H9 (cell line): Measurements from ENCODE around the gene ZNF362. TPM values are rescaled to one million over a fixed set of nuclear protein-coding genes. Genes with fewer than 3 reads are reported as not detected.

Source experiments
- DNase-seq: peaks from one replicate; pipeline ENCODE4 v3.0.0-alpha.2; 2017
- H2AFZ ChIP-seq: one replicate; pipeline ENCODE4 v1.6.1; 2013; ENCODE audit warnings: mild to moderate bottlenecking, low read length, control low read depth, moderate library complexity
- H2AK5ac ChIP-seq: 2 replicates; pipeline ENCODE4 v1.6.1; 2013; ENCODE audit warnings: low read length, control low read depth, mixed read lengths; ENCODE audit not compliant: insufficient read length
- H2BK120ac ChIP-seq: one replicate; pipeline ENCODE4 v1.6.1; 2013; ENCODE audit warnings: low read depth, mild to moderate bottlenecking, low read length, control low read depth, inconsistent platforms; ENCODE audit not compliant: poor library complexity, severe bottlenecking
- H2BK12ac ChIP-seq: 2 replicates; pipeline ENCODE4 v1.6.1; 2013; ENCODE audit warnings: low read length, control low read depth, mixed read lengths, low read depth; ENCODE audit not compliant: insufficient read length
- H2BK15ac ChIP-seq: 2 replicates; pipeline ENCODE4 v1.6.1; 2013; ENCODE audit warnings: low read depth, low read length, control low read depth
- H2BK20ac ChIP-seq: one replicate; pipeline ENCODE4 v1.6.1; 2013; ENCODE audit warnings: low read depth, mild to moderate bottlenecking, low read length, control low read depth, inconsistent platforms; ENCODE audit not compliant: poor library complexity, severe bottlenecking
- H2BK5ac ChIP-seq: 2 replicates; pipeline ENCODE4 v1.6.1; 2013; ENCODE audit warnings: low read length, control low read depth, mixed read lengths; ENCODE audit not compliant: insufficient read length
- H3K14ac ChIP-seq: 2 replicates; pipeline ENCODE4 v1.6.1; 2013; ENCODE audit warnings: low read length, control low read depth; ENCODE audit not compliant: insufficient read depth
- H3K18ac ChIP-seq: 2 replicates; pipeline ENCODE4 v1.6.1; 2013; ENCODE audit warnings: low read depth, mild to moderate bottlenecking, mixed read lengths, low read length, control low read depth; ENCODE audit not compliant: insufficient read length
- H3K23ac ChIP-seq: 2 replicates; pipeline ENCODE4 v1.6.1; 2013; ENCODE audit warnings: low read length, control low read depth, mixed read lengths, low read depth; ENCODE audit not compliant: insufficient read length
- H3K23me2 ChIP-seq: 2 replicates; pipeline ENCODE4 v1.6.1; 2013; ENCODE audit warnings: low read depth, mild to moderate bottlenecking, mixed read lengths, low read length, control low read depth; ENCODE audit not compliant: insufficient read length, poor library complexity, severe bottlenecking
- H3K27ac ChIP-seq: 2 replicates; pipeline ENCODE4 v1.5.1; 2013; ENCODE audit warnings: low read length, control low read depth, mixed read lengths, low read depth; ENCODE audit not compliant: insufficient read length
- H3K27me3 ChIP-seq: 2 replicates; pipeline ENCODE4 v1.6.1; 2013; ENCODE audit warnings: low read length, control low read depth, inconsistent platforms; ENCODE audit not compliant: insufficient read depth
- H3K4ac ChIP-seq: 2 replicates; pipeline ENCODE4 v1.6.1; 2013; ENCODE audit warnings: low read depth, mild to moderate bottlenecking, control low read depth, inconsistent platforms, low read length, moderate library complexity
- H3K4me1 ChIP-seq: 2 replicates; pipeline ENCODE4 v1.6.1; 2013; ENCODE audit warnings: low read length, control low read depth, inconsistent platforms; ENCODE audit not compliant: insufficient read depth
- H3K4me2 ChIP-seq: 2 replicates; pipeline ENCODE4 v1.6.1; 2013; ENCODE audit warnings: low read length, control low read depth, mixed read lengths; ENCODE audit not compliant: insufficient read length, insufficient read depth
- H3K56ac ChIP-seq: 2 replicates; pipeline ENCODE4 v1.6.1; 2013; ENCODE audit warnings: low read depth, mild to moderate bottlenecking, mixed read lengths, low read length, control low read depth; ENCODE audit not compliant: insufficient read length
- H3K79me1 ChIP-seq: 2 replicates; pipeline ENCODE4 v1.6.1; 2013; ENCODE audit warnings: low read depth, mild to moderate bottlenecking, moderate library complexity, low read length, control low read depth, inconsistent platforms; ENCODE audit not compliant: insufficient read depth, poor library complexity, severe bottlenecking
- H3K79me2 ChIP-seq: 2 replicates; pipeline ENCODE4 v1.6.1; 2013; ENCODE audit warnings: low read length, control low read depth, inconsistent platforms; ENCODE audit not compliant: insufficient read depth
- H3K9ac ChIP-seq: 2 replicates; pipeline ENCODE4 v1.6.1; 2013; ENCODE audit warnings: low read length, control low read depth, mixed read lengths; ENCODE audit not compliant: insufficient read length; ENCODE audit errors: extremely low read depth
- H3K9me3 ChIP-seq: one replicate; pipeline ENCODE4 v1.6.1; 2013; ENCODE audit warnings: low read depth, low read length, inconsistent platforms; ENCODE audit not compliant: control insufficient read depth
- H3T11ph ChIP-seq: one replicate; pipeline ENCODE4 v1.6.1; 2013; ENCODE audit warnings: mild to moderate bottlenecking, low read length, control low read depth, inconsistent platforms
- H4K20me1 ChIP-seq: one replicate; pipeline ENCODE4 v1.6.1; 2013; ENCODE audit not compliant: control insufficient read depth, insufficient read length, insufficient read depth
- H4K5ac ChIP-seq: 2 replicates; pipeline ENCODE4 v1.6.1; 2013; ENCODE audit warnings: low read depth, mild to moderate bottlenecking, mixed read lengths, low read length, control low read depth; ENCODE audit not compliant: insufficient read length
- H4K8ac ChIP-seq: replicated peaks from 2 replicates; pipeline ENCODE4 v1.6.1; 2013; ENCODE audit warnings: low read length, control low read depth, mixed read lengths, low read depth; ENCODE audit not compliant: insufficient read length
- H4K91ac ChIP-seq: 2 replicates; pipeline ENCODE4 v1.6.1; 2013; ENCODE audit warnings: low read depth, mild to moderate bottlenecking, moderate library complexity, mixed read lengths, low read length, control low read depth; ENCODE audit not compliant: insufficient read length
- H3K27ac Mint-ChIP-seq, 3 experiments: 2 replicates in 2 of 3; 3 replicates in 1 of 3; pipeline ENCODE4 v1.8.0; 2020 to 2021; ENCODE audit warnings: mixed read lengths in 3 of 3, mild to moderate bottlenecking in 1 of 3, moderate library complexity in 1 of 3
- H3K27me3 Mint-ChIP-seq: 2 replicates; pipeline ENCODE4 v1.8.0; 2021; ENCODE audit warnings: low read depth, mild to moderate bottlenecking, moderate library complexity, mixed read lengths
- H3K36me3 Mint-ChIP-seq, 3 experiments: 2 replicates in 2 of 3; 3 replicates in 1 of 3; pipeline ENCODE4 v1.8.0; 2020 to 2021; ENCODE audit warnings: low read depth in 3 of 3, mixed read lengths in 3 of 3; ENCODE audit not compliant: insufficient read depth in 1 of 3
- H3K4me1 Mint-ChIP-seq, 2 experiments: 2 replicates each; pipeline ENCODE4 v1.8.0; 2020; ENCODE audit warnings: mixed read lengths in 2 of 2
- H3K4me3 Mint-ChIP-seq, 2 experiments: 2 replicates in 1 of 2; 3 replicates in 1 of 2; pipeline ENCODE4 v1.8.0; 2020 to 2021; ENCODE audit warnings: mild to moderate bottlenecking in 2 of 2, mixed read lengths in 2 of 2, moderate library complexity in 1 of 2
- H3K9me3 Mint-ChIP-seq, 2 experiments: 2 replicates in 1 of 2; 3 replicates in 1 of 2; pipeline ENCODE4 v1.8.0; 2020; ENCODE audit warnings: mild to moderate bottlenecking in 2 of 2, mixed read lengths in 2 of 2, moderate library complexity in 1 of 2
- CTCF ChIP-seq: fragments of 200-600 bp; sonication (generic); conservative IDR thresholded peaks from 3 replicates; pipeline ENCODE4 v1.8.0; 2021; ENCODE audit warnings: antibody characterized with exemption, mild to moderate bottlenecking
- WGBS: extraction: QIAGEN DNeasy Blood & Tissue Kit; methylation state at CpG from one replicate; pipeline ENCODE4 v1.1.7; 2013; ENCODE audit warnings: missing lambda C conversion rate, low lambda C conversion rate, mixed read lengths; ENCODE audit not compliant: insufficient read length; ENCODE audit errors: extremely low coverage; 5-methylcytosine and 5-hydroxymethylcytosine counted together
- total RNA-seq: library from RNA; stranded (reverse); gene quantifications from 2 replicates; pipeline ENCODE4 v1.2.1, GENCODE V29; 2021

Gene ZNF362
- total RNA-seq, 1 experiment from 2014 or later = 18.7 TPM

DNA sequence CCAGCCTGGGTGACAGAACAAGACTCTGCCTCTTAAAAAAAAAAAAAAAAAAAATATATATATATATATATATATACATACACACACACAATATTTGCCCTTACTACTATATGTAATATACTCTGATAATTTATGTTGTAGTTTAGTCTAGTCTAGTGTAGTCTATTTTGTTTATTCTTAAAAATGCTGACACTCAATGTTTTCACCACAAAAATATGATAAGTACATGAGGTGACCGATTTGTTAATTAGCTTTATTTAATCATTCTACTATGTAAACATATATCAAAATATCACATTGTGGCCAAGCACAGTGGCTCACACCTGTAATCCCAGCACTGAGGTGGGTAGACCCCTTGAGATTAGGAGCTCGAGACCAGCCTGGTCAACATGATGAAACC, 19.8 kb upstream of the ZNF362 start:
- no peak overlapping the region for H3K27ac ChIP-seq
- H2BK120ac ChIP-seq = no peak overlapping the region
- H3K4me1 ChIP-seq = peaks cover 2% of the 10 kb centered on the region; the same call in 1 of the 2 replicates
- H3K9me3 Mint-ChIP-seq = peaks cover 0 to 2% of the 10 kb centered on the region in 2 experiments; a peak in 2 of 5 replicates
- H2BK20ac ChIP-seq = no peak overlapping the region
- H4K20me1 ChIP-seq = no peaks in the 10 kb centered on the region
- no peak overlapping the region for H3K4me2 ChIP-seq
- no peak overlapping the region for H3K14ac ChIP-seq
- H3K36me3 Mint-ChIP-seq = peaks cover 0 to 3% (median 2%) of the 10 kb centered on the region in 3 experiments; a peak in 1 of 7 replicates
- no peaks in the 10 kb centered on the region for H3K79me2 ChIP-seq
- no peak overlapping the region for H4K91ac ChIP-seq
- no peaks in the 10 kb centered on the region for H3K79me1 ChIP-seq
- no peak overlapping the region for H3T11ph ChIP-seq
- no peak overlapping the region for H3K23ac ChIP-seq
- H3K4ac ChIP-seq = no peak overlapping the region
- H3K23me2 ChIP-seq = no peaks in the 10 kb centered on the region
- H4K5ac ChIP-seq = no peak overlapping the region
- peaks cover 10 to 11% of the 10 kb centered on the region in 2 experiments for H3K4me1 Mint-ChIP-seq
- no peak overlapping the region for H3K56ac ChIP-seq
- no peak overlapping the region for H2AK5ac ChIP-seq
- no peak overlapping the region for H2BK5ac ChIP-seq
- H4K8ac ChIP-seq = no peak overlapping the region
- no CpG with 5 or more reads among the region's 2 CpGs for WGBS
- H3K4me3 Mint-ChIP-seq = no peak overlapping the region
- no peak overlapping the region for H3K27ac Mint-ChIP-seq
- no peak overlapping the region for H3K18ac ChIP-seq
- no peak overlapping the region for H2AFZ ChIP-seq
- H3K27me3 ChIP-seq = no peaks in the 10 kb centered on the region
- H2BK15ac ChIP-seq = no peak overlapping the region
- no peak for TF ChIP-seq CTCF
- DNase-seq = no peak
- H3K27me3 Mint-ChIP-seq = peaks cover 10% of the 10 kb centered on the region
- H3K9me3 ChIP-seq = no peaks in the 10 kb centered on the region
- no peak overlapping the region for H2BK12ac ChIP-seq
- no peak overlapping the region for H3K9ac ChIP-seq
